ACC112 (cell line): ENCODE data around the gene MT1M.

ENCODE experiments used
- H2AFZ ChIP-seq: fragments of 200-600 bp; sonication (generic); one replicate; pipeline ENCODE4 v1.6.0; 2017; ENCODE audit warnings: antibody characterized with exemption, low read length; ENCODE audit not compliant: unreplicated experiment
- H3K27ac ChIP-seq: fragments of 200-600 bp; sonication (generic); 2 replicates; pipeline ENCODE4 v1.5.1; 2014; ENCODE audit warnings: low read depth, mild to moderate bottlenecking, antibody characterized with exemption, low read length, moderate library complexity
- H3K27me3 ChIP-seq: fragments of 200-600 bp; sonication (generic); 2 replicates; pipeline ENCODE4 v1.6.1; 2014; ENCODE audit warnings: mild to moderate bottlenecking, antibody characterized with exemption, low read length, moderate library complexity, mixed read lengths; ENCODE audit not compliant: insufficient read depth
- H3K36me3 ChIP-seq: fragments of 200-600 bp; sonication (generic); 2 replicates; pipeline ENCODE4 v1.6.1; 2016; ENCODE audit warnings: mild to moderate bottlenecking, antibody characterized with exemption, low read length, moderate library complexity, mixed read lengths; ENCODE audit not compliant: insufficient read depth
- H3K4me1 ChIP-seq: fragments of 200-600 bp; sonication (generic); one replicate; pipeline ENCODE4 v1.6.1; 2016; ENCODE audit warnings: low read length, mixed read lengths; ENCODE audit not compliant: insufficient read depth, unreplicated experiment, control insufficient read depth
- H3K4me3 ChIP-seq: fragments of 200-600 bp; sonication (generic); 2 replicates; pipeline ENCODE4 v1.5.1; 2014; ENCODE audit warnings: mild to moderate bottlenecking, low read depth, low read length
- H3K79me2 ChIP-seq: fragments of 200-600 bp; sonication (generic); one replicate; pipeline ENCODE4 v1.6.0; 2016; ENCODE audit warnings: low read length; ENCODE audit not compliant: control insufficient read depth, unreplicated experiment, insufficient read depth

Gene MT1M

GRCh38 chr16:56637814-56638750 is 5.6 kb downstream of the MT1M start, which contains the start of gene MT1A:
MT1A (plus strand) TSS chr16:56638666; CDS start chr16:56638739, 73 bp downstream.
- H3K4me3 ChIP-seq: peak within 1 kb of the TSS; percentile 78
- H3K27me3 ChIP-seq: peaks cover 9% of the 10 kb centered on the region; the same call in 1 of the 2 replicates
- H2AFZ ChIP-seq: peak within 1 kb of the TSS; percentile 74
- H3K4me1 ChIP-seq: peaks cover 13% of the 10 kb centered on the region
- H3K27ac ChIP-seq: no peak within 1 kb of the TSS
- H3K79me2 ChIP-seq: no peaks in the 10 kb centered on the region
- H3K36me3 ChIP-seq: no peaks in the 10 kb centered on the region

GRCh38 chr16:56639045-56639444 is 6.6 kb downstream of the MT1M start:
- Histone ChIP-seq H3K79me2 (no peaks in the 10 kb centered on the region), H2AFZ (peak overlapping the region; percentile 15), H3K36me3 (no peaks in the 10 kb centered on the region), H3K4me1 (peaks cover 23% of the 10 kb centered on the region), H3K4me3 (peak overlapping the region; percentile 78), H3K27me3 (peaks cover 9% of the 10 kb centered on the region; the same call in 1 of the 2 replicates), H3K27ac (no peak overlapping the region)

GRCh38 chr16:56640076-56640475 is 7.6 kb downstream of the MT1M start:
- H2AFZ ChIP-seq: no peak overlapping the region
- H3K27me3 ChIP-seq: peaks cover 9% of the 10 kb centered on the region; the same call in 1 of the 2 replicates
- H3K36me3 ChIP-seq: no peaks in the 10 kb centered on the region
- no peak overlapping the region for H3K27ac ChIP-seq
- no peaks in the 10 kb centered on the region for H3K79me2 ChIP-seq
- H3K4me1 ChIP-seq: peaks cover 23% of the 10 kb centered on the region
- H3K4me3 ChIP-seq: no peak overlapping the region

- peaks cover 23% of the 10 kb centered on the region for H3K4me1 ChIP-seq
- no peaks in the 10 kb centered on the region for H3K36me3 ChIP-seq
- H3K27ac ChIP-seq: no peak overlapping the region
- H2AFZ ChIP-seq: no peak overlapping the region
- H3K27me3 ChIP-seq: peaks cover 14% of the 10 kb centered on the region; the same call in 1 of the 2 replicates
- H3K79me2 ChIP-seq: no peaks in the 10 kb centered on the region
- H3K4me3 ChIP-seq: no peak overlapping the region
These were observed 8.7 kb downstream of the MT1M start for GRCh38 chr16:56641166-56641565.

- H3K27ac ChIP-seq: no peak overlapping the region
- H3K4me1 ChIP-seq: peaks cover 23% of the 10 kb centered on the region
- peaks cover 23% of the 10 kb centered on the region for H3K27me3 ChIP-seq
- no peaks in the 10 kb centered on the region for H3K79me2 ChIP-seq
- no peaks in the 10 kb centered on the region for H3K36me3 ChIP-seq
- peak overlapping the region; percentile 48 for H2AFZ ChIP-seq
- peak overlapping the region; percentile 69 for H3K4me3 ChIP-seq
These were observed 10.8 kb downstream of the MT1M start for GRCh38 chr16:56643080-56643778.

- Histone ChIP-seq H3K79me2 (no peaks in the 10 kb centered on the region), H3K27me3 (peaks cover 26% of the 10 kb centered on the region), H3K4me3 (peak overlapping the region; percentile 69), H3K27ac (no peak overlapping the region), H3K4me1 (peaks cover 20% of the 10 kb centered on the region), H3K36me3 (no peaks in the 10 kb centered on the region), H2AFZ (no peak overlapping the region)
These were observed 11.4 kb downstream of the MT1M start for GRCh38 chr16:56643833-56644232.

- Histone ChIP-seq H3K4me3 (no peak overlapping the region), H3K36me3 (no peaks in the 10 kb centered on the region), H3K27me3 (peaks cover 29% of the 10 kb centered on the region), H3K27ac (no peak overlapping the region), H3K79me2 (no peaks in the 10 kb centered on the region), H3K4me1 (peaks cover 15% of the 10 kb centered on the region), H2AFZ (no peak overlapping the region)
These were observed 12.9 kb downstream of the MT1M start for GRCh38 chr16:56645311-56645710.

GRCh38 chr16:56645838-56646237 is 13.4 kb downstream of the MT1M start:
- H3K27ac ChIP-seq: no peak overlapping the region
- peaks cover 29% of the 10 kb centered on the region for H3K27me3 ChIP-seq

GRCh38 chr16:56647641-56648431 is 15.4 kb downstream of the MT1M start:
- Histone ChIP-seq H3K27ac (no peak overlapping the region), H3K27me3 (peaks cover 29% of the 10 kb centered on the region), H3K4me3 (no peak overlapping the region), H3K79me2 (no peaks in the 10 kb centered on the region), H3K36me3 (no peaks in the 10 kb centered on the region), H3K4me1 (peaks cover 12% of the 10 kb centered on the region), H2AFZ (no peak overlapping the region)

More at GRCh38 chr16:56645838-56646237, 13.4 kb downstream of the MT1M start:
- Histone ChIP-seq H3K4me3 (no peak overlapping the region), H3K79me2 (no peaks in the 10 kb centered on the region), H2AFZ (no peak overlapping the region), H3K4me1 (peaks cover 15% of the 10 kb centered on the region), H3K36me3 (no peaks in the 10 kb centered on the region)

- H3K36me3 ChIP-seq: no peaks in the 10 kb centered on the region
- H3K4me3 ChIP-seq: no peak overlapping the region
- H3K4me1 ChIP-seq: no peaks in the 10 kb centered on the region
- no peaks in the 10 kb centered on the region for H3K79me2 ChIP-seq
- H3K27me3 ChIP-seq: peaks cover 29% of the 10 kb centered on the region
- H3K27ac ChIP-seq: no peak overlapping the region
- H2AFZ ChIP-seq: no peak overlapping the region
These were observed 16.8 kb downstream of the MT1M start for GRCh38 chr16:56649271-56649670.
